ENCODE results near the gene RNF225. TPM values are rescaled to one million over a fixed set of nuclear protein-coding genes. Genes with fewer than 3 reads are reported as not detected.

RNF225 gene
- total and polyA plus RNA-seq, 10 of the 15 experiments (the other 5 are each of a cell fraction or from before 2014, with no cell fraction given): 0.27 to 0.28 TPM; not detected in 8

- TF ChIP-seq USF1 (IDR thresholded peaks at IDR 0.05; ENCODE audit: borderline replicate concordance, extremely low read length, insufficient read depth, low read depth, low read length): peak; percentile 57
- peak; percentile 94 for TF ChIP-seq NKRF (conservative IDR thresholded peaks at IDR 0.05)
- TF ChIP-seq CHD1 (IDR thresholded peaks at IDR 0.05; ENCODE audit: low read depth, low read length): peak; percentile 86; the same call in 1 of the 2 replicates
- no peak for TF ChIP-seq TCF7 (IDR thresholded peaks at IDR 0.05; ENCODE audit: borderline replicate concordance)
- TF ChIP-seq STAT1 (conservative IDR thresholded peaks at IDR 0.05): no peak; the same call in none of the 2 replicates
- peak; percentile 66 for TF ChIP-seq ESRRA (IDR thresholded peaks at IDR 0.05; ENCODE audit: low read length)
- peak; percentile 70 for TF ChIP-seq MYC (IDR thresholded peaks at IDR 0.05; ENCODE audit: insufficient read depth, insufficient read length, insufficient replicate concordance, low read length, severe bottlenecking)
- peak; percentile 91; the same call in 1 of the 2 replicates for TF ChIP-seq CBX5 (IDR thresholded peaks at IDR 0.05; ENCODE audit: low read depth)
- no peak for TF ChIP-seq ZBTB4 (CRISPR knock-in tag; IDR thresholded peaks at IDR 0.05)
- peak; percentile 87 for TF ChIP-seq HCFC1 (IDR thresholded peaks at IDR 0.05; ENCODE audit: low read length)
- TF ChIP-seq E2F8 (IDR thresholded peaks at IDR 0.05; ENCODE audit: low read depth, partially characterized antibody): peak; percentile 54
- TF ChIP-seq SMAD5 (IDR thresholded peaks at IDR 0.05; ENCODE audit: low read depth): peak; percentile 73
- TF ChIP-seq ZBED1 (IDR thresholded peaks at IDR 0.05; ENCODE audit: borderline replicate concordance): peak; percentile 51; the same call in 1 of the 2 replicates
- no peak for TF ChIP-seq IRF5 (IDR thresholded peaks at IDR 0.05; ENCODE audit: borderline replicate concordance)
- TF ChIP-seq IRF3 (IDR thresholded peaks at IDR 0.05): peak; percentile 83
- no peak for TF ChIP-seq ZNF384 (IDR thresholded peaks at IDR 0.05; ENCODE audit: borderline replicate concordance, low read depth, low read length)
- peak; percentile 100 for TF ChIP-seq BMI1 (IDR thresholded peaks at IDR 0.05; ENCODE audit: borderline replicate concordance)
Observed at GRCh38 chr19:58380662-58381459, 14.6 kb upstream of the RNF225 start, which contains the start of gene ZNF837 (continued).
